ENCODE data around the gene PHF14.

GRCh38 chr7:11193888-11194287, 220.2 kb downstream of the PHF14 start:
- TF ChIP-seq CTCF (conservative IDR thresholded peaks at IDR 0.05; ENCODE audit: low read depth in 2 of 2), result no peak
- TF ChIP-seq EZH2 (IDR thresholded peaks at IDR 0.05; ENCODE audit: low read depth, unreplicated experiment), result no peak
- TF ChIP-seq EZH2phosphoT487 (IDR thresholded peaks at IDR 0.05; ENCODE audit: unreplicated experiment), result no peak
- TF ChIP-seq, protein P1, sequence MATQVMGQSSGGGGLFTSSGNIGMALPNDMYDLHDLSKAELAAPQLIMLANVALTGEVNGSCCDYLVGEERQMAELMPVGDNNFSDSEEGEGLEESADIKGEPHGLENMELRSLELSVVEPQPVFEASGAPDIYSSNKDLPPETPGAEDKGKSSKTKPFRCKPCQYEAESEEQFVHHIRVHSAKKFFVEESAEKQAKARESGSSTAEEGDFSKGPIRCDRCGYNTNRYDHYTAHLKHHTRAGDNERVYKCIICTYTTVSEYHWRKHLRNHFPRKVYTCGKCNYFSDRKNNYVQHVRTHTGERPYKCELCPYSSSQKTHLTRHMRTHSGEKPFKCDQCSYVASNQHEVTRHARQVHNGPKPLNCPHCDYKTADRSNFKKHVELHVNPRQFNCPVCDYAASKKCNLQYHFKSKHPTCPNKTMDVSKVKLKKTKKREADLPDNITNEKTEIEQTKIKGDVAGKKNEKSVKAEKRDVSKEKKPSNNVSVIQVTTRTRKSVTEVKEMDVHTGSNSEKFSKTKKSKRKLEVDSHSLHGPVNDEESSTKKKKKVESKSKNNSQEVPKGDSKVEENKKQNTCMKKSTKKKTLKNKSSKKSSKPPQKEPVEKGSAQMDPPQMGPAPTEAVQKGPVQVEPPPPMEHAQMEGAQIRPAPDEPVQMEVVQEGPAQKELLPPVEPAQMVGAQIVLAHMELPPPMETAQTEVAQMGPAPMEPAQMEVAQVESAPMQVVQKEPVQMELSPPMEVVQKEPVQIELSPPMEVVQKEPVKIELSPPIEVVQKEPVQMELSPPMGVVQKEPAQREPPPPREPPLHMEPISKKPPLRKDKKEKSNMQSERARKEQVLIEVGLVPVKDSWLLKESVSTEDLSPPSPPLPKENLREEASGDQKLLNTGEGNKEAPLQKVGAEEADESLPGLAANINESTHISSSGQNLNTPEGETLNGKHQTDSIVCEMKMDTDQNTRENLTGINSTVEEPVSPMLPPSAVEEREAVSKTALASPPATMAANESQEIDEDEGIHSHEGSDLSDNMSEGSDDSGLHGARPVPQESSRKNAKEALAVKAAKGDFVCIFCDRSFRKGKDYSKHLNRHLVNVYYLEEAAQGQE (IDR thresholded peaks at IDR 0.05; ENCODE audit: unreplicated experiment), result no peak
